Activated T-helper 9 cell treated with anti-CD3 and anti-CD28 coated beads, Interleukin-2, amount 50 U/mL, for 16 hours (primary cell): ENCODE data around the gene LTB.

Experiments
- DNase-seq: peaks from one replicate; pipeline ENCODE4 v3.0.0-alpha.2; 2020; ENCODE audit warnings: low read depth

Gene LTB

DNA sequence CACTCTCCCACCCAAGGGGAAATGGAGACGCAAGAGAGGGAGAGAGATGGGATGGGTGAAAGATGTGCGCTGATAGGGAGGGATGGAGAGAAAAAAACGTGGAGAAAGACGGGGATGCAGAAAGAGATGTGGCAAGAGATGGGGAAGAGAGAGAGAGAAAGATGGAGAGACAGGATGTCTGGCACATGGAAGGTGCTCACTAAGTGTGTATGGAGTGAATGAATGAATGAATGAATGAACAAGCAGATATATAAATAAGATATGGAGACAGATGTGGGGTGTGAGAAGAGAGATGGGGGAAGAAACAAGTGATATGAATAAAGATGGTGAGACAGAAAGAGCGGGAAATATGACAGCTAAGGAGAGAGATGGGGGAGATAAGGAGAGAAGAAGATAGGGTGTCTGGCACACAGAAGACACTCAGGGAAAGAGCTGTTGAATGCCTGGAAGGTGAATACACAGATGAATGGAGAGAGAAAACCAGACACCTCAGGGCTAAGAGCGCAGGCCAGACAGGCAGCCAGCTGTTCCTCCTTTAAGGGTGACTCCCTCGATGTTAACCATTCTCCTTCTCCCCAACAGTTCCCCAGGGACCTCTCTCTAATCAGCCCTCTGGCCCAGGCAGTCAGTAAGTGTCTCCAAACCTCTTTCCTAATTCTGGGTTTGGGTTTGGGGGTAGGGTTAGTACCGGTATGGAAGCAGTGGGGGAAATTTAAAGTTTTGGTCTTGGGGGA is 6.1 kb downstream of the LTB start:
- no peak for DNase-seq

DNA sequence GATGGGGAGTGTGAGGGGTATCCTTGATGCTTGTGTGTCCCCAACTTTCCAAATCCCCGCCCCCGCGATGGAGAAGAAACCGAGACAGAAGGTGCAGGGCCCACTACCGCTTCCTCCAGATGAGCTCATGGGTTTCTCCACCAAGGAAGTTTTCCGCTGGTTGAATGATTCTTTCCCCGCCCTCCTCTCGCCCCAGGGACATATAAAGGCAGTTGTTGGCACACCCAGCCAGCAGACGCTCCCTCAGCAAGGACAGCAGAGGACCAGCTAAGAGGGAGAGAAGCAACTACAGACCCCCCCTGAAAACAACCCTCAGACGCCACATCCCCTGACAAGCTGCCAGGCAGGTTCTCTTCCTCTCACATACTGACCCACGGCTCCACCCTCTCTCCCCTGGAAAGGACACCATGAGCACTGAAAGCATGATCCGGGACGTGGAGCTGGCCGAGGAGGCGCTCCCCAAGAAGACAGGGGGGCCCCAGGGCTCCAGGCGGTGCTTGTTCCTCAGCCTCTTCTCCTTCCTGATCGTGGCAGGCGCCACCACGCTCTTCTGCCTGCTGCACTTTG is 6.8 kb downstream of the LTB start, which contains the start of gene TNF:
Gene TNF (plus strand): TSS at position 231 of the 567 bp plus-strand sequence. CDS start 177 bp downstream, at position 408.
- peak; percentile 78 for DNase-seq

- DNase-seq, result no peak
Observed at GRCh38 chr6:31574106-31575061, 7.8 kb downstream of the LTB start.

GRCh38 chr6:31573239-31574105 is 8.8 kb downstream of the LTB start:
- DNase-seq, result no peak

DNA sequence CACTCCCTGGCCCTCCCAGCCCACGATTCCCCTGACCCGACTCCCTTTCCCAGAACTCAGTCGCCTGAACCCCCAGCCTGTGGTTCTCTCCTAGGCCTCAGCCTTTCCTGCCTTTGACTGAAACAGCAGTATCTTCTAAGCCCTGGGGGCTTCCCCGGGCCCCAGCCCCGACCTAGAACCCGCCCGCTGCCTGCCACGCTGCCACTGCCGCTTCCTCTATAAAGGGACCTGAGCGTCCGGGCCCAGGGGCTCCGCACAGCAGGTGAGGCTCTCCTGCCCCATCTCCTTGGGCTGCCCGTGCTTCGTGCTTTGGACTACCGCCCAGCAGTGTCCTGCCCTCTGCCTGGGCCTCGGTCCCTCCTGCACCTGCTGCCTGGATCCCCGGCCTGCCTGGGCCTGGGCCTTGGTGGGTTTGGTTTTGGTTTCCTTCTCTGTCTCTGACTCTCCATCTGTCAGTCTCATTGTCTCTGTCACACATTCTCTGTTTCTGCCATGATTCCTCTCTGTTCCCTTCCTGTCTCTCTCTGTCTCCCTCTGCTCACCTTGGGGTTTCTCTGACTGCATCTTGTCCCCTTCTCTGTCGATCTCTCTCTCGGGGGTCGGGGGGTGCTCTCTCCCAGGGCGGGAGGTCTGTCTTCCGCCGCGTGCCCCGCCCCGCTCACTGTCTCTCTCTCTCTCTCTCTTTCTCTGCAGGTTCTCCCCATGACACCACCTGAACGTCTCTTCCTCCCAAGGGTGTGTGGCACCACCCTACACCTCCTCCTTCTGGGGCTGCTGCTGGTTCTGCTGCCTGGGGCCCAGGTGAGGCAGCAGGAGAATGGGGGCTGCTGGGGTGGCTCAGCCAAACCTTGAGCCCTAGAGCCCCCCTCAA is 9.9 kb downstream of the LTB start, which contains the start of gene LTA:
Gene LTA (plus strand): TSS at position 249 of the 871 bp plus-strand sequence. CDS start 454 bp downstream, at position 703.
- peak; percentile 72 for DNase-seq

DNA sequence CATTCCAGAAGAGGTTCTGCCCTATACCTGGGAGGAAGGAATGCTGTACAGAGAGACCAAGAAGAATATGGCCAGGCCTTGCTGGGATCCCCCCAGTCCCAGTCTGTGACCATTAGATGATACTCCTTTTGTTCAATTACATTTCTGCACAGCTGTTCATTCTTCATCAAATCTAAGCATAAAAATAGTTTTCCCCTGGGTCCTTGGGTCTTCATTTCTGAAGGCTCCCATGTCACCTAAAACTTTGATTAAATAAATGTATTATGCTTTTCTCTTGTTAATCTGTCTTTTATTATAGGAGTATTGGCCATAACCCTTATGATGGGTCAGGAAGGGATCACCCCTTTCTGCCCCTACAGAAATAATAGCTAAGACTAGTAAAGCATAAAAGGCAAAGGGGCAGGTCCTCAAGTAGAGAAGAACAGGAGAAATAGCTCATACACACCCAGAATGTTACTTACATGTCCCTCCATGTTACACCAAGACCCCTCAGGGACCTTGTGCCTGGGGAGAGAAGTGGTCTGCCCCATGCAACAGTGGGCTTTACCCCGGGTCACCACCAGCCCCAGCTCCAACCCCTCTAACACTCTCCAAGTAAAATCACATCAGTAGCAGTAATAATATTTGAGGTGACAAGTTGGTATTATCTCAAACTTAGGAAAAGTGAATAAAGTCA is 12.2 kb downstream of the LTB start:
- no peak for DNase-seq

DNA sequence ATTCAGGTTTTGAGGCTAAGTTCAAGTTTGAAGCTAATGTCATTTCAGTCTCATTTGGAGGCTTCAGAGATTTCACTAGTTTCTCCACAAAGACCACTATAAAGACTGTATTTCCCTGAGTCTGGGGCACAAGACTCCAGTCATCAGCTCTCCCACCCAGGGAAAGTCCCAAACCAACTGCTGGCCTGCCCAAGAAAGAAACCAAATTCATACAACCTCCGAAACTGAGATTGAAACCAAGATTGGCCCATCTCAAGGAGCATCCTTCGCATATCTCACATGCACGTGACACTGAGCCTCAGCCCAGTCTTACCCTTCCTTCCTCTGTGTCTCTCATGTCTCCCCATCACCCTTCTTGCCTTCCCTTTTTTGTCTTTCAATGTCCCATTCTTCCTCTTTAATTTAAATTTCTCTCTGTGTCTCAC is 13.7 kb downstream of the LTB start:
- DNase-seq, result peak; percentile 61

DNA sequence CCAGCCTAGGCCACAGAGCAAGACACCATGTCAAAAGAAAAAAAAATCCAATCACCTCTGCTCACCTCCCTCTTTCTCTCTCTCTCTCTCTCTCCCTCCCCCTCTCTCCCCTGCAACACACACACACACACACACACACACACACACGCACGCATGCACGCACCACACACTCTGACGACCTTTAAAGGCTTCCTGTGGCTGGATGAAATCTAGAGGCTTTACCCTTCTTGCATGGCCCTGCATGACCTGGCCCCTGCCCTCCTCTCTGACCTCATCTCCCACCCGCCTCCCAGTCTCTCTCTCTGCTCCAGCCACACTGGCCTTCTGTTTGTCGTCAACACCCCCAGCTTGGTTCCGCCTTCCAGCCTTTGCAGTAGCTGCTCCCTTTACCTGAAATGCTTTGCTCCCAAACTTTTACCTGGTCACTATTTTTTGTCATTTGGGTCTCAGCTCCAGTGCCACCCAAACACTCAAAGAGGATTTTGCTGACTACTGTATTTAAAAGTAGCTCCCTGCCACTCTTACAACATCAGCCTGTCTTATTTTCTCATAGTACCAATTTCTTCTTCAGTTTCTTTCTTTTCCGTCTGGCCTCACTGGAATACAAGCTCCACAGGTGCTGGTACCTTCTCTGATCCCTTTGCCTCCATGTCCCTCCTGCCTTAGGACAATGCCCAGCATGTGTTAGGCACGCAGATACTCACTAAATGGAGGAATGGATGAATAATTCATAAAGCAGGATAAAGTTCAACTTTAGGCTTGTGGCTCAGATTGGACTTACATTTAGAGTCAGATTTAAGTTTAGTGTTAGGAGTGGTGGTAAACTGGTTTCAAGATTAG is 14.5 kb downstream of the LTB start:
- DNase-seq, result no peak

DNA sequence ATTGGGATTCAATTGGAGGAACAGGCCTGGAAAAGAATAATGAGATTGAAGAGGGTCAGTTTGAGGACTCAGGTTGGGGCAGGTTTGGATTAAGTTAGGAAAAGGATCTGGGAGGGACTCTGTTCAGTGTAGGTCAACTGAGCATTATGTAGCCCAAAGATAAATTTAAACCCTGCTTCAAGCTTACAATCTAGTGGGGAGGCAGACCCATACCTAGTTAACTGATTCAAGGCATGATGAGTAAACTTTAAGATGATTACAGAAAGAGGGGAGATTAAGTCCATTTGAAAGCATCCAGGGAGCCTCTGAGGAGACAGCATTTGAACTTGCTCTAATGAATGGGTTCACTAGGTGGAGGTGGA is 21.5 kb downstream of the LTB start:
- DNase-seq, result no peak

GRCh38 chr6:31559958-31560696 is 22.1 kb downstream of the LTB start:
- no peak for DNase-seq

- DNase-seq, result no peak
Observed at GRCh38 chr6:31559606-31559957, 22.6 kb downstream of the LTB start.

DNA sequence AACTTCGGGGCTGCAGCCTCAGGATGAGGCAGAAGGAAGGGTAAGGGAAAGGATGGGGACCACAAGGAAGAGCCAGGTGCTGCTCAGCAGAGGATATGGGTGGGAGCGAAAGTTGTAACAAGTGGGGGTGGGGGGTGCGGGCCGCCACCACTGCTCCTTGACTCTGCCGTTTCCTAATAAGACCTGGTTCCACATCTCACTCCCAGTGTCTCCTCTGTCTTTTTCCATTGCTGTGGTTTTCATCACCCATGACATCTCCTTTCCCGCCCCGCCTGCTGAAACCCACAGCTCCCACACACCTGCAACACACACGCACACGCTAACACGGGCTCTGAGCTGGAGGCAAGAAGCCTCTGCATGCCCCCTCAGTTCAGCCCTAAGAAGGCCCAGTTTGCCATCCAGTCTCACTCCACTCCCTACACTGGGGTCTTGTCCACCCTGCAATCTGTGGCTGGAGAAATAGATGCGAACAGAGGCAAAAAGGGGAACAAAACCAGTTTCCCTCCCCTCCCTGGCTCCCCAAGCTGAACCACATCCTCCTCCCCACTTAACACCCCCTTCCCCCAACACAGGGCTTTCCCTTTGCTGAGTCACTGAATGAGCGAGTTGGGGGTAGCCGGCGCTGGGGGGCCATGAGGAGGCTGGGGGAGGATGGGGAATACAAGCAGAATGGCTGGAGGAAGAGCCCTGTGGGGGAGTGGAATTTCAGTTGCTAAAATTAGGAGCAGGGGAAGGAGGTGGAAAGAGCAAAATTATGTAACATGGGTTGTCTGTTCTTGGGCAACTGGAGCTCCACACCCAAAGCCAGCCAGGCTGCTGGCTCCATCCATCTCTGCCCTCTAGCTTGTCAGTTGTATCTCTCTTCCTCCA is 23.4 kb downstream of the LTB start:
- peak; percentile 66 for DNase-seq

- no peak for DNase-seq
Observed at GRCh38 chr6:31558318-31558625, 24.0 kb downstream of the LTB start.

DNA sequence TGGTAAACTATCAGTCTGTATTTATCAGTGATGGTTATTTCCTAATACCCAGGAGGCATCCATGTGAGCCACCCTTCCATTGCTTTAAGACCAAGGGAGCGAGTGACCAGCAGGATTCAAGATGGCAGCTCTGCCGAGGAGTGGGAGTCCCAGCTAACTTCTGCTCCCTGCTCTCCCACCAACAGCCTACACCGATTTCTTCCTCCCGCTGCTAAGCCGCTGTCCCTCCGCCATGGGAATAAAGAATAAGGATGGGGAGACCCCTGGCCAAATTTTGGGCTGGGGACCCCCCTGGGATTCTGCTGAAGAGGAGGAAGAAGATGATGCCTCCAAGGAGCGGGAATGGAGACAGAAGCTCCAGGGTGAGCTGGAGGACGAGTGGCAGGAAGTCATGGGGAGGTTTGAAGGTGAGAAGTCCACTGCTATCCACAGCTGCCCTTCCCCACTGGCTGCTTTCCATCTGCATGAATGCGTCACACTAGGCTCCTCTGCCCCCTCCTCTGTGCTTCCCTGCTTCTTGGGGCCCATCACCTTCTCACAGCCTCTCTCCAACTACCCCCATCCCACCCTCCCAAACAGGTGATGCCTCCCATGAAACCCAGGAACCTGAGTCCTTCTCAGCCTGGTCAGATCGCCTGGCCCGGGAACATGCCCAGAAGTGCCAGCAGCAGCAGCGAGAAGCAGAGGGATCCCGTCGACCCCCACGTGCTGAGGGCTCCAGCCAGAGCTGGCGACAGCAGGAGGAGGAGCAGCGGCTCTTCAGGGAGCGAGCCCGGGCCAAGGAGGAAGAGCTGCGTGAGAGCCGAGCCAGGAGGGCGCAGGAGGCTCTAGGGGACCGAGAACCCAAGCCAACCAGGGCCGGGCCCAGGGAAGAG is 24.5 kb downstream of the LTB start:
- no peak for DNase-seq

DNA sequence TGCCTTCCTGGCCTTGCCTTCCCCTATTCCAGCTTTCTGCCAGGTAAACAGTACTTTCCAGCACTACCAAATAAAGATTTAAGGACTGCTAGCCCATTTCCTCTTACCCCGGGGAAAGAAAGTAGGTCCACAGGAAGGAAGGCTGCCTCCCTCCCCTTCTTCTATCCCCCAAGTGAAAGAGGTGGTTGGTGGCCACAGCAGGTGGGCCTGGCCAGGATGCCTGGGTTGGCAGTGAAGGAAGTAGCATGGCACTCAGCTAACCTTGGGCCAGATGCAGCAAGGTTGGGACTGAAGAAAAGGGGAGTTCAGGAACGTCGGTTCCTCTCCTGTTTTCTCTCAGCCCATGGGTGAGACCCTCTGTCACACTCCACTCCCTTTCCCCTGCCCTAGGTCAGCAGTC is 25.9 kb downstream of the LTB start:
- no peak for DNase-seq

DNA sequence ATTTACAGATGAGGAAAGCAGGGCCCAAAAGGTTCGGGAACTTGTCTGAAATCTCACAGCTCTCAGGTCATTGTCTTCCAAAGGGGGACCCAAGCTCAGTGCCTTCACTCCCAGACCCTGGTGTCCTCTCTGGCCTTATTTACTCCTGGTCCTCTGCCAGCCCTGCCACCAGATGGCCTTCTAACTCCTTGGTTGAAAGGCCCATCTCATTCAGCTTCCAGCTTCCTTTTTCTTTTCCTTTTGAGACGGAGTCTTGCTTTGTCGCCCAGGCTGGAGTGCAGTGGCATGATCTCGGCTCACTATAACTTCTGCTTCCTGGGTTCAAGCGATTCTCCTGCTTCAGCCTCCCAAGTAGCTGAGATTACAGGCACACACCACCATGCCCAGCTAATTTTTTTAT is 30.9 kb downstream of the LTB start:
- DNase-seq, result peak; percentile 53

DNA sequence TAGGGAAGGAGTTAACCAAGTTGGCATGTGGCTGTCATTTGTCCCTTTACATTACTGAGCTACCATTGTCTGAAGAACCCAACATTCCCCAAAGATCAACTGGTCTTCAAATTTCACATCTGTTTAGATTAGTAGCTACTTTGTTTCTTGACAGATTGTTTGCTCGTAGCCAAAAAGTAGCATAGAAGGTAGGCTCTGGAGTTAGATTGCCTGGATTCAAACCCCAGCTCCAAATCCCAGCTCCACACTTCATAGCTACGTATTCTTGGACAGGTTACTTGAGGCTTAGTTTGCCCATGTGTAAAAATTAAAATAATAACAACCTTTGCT is 33.7 kb downstream of the LTB start:
- DNase-seq, result no peak
